Measurements from ENCODE around the gene DDX53. TPM values are rescaled to one million over a fixed set of nuclear protein-coding genes. Genes with fewer than 3 reads are reported as not detected.

The DDX53 gene
- polyA plus RNA-seq, 4 donors, result not detected

DNA sequence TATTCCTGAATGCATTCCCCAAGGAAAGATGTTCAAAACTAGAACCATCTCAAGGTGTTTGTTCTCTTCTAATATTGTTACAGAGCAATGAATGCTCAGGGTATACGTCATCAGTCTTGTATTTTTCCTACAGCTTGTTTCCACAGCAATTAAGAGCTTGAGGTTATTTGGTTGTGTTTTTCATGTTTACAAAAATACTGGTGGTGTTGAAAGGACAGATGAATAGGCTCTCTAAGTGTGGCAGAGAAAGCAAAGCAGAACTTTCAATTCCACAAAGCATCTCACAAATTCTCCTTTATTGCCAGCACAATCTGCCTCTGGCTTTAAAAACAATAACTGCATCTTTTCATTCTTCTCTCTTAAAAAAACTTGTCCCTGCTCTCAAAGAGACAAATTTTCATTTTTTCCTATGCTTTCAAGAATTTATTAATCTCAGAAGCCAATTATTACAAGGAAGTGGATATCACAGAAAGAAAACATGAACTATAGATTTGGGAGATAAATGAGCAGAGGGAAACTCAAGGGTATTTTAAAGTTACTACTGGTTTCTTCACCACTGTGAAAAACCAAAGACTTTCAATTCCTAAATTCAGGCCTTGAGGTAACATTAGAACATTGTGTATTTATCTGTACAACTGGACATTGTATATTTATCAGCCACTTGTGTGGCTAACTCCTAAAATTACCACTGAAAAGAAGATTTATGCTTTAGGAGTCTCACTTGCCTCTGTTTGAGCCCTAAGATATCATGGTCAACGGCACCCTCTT is 49.2 kb downstream of the DDX53 start:
- DNase-seq (ENCODE audit: low read depth in 4 of 4, low spot score in 3 of 4), result no peak

DNA sequence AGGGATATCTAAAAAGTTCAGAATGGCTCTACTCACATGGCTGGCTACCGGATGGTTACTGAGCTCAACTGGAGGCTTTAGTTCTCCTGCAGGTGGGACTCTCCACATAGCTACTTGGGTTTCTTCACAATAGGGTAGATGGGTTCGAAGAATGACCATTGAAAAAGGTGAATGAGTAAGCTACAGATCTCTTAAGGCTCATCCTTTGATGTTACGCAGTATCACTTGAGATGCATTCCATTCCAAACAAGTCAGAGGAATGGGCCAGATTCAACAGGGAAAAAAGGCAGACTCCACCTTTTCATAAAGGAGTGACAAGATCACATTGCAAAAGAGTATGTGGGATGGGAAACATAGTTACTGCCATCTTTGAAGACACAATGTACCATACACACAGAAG is 52.6 kb downstream of the DDX53 start:
- DNase-seq (ENCODE audit: low read depth in 4 of 4, low spot score in 3 of 4), result no peak

All from left renal pelvis (tissue), 4 donors.